GM12891 (cell line): ENCODE results near the gene NPAS2.

Experiments used
- PAX5 ChIP-seq: IDR thresholded peaks from 2 replicates; pipeline ENCODE4 v1.6.1; 2011; ENCODE audit warnings: low read length, moderate library complexity, mild to moderate bottlenecking; ENCODE audit not compliant: insufficient read depth, severe bottlenecking
- POLR2A ChIP-seq: IDR thresholded peaks from 2 replicates; pipeline ENCODE4 v1.6.1; 2011; ENCODE audit warnings: low read depth, low read length, control low read depth
- POLR2AphosphoS5 ChIP-seq: IDR thresholded peaks from 2 replicates; pipeline ENCODE4 v1.6.1; 2011; ENCODE audit warnings: low read depth, low read length, control low read depth
- POU2F2 ChIP-seq: IDR thresholded peaks from 2 replicates; pipeline ENCODE4 v1.6.1; 2011; ENCODE audit warnings: low read depth, mild to moderate bottlenecking, control low read depth, low read length, moderate library complexity
- SPI1 ChIP-seq: IDR thresholded peaks from 2 replicates; pipeline ENCODE4 v1.6.1; 2011; ENCODE audit warnings: low read depth, low read length, control low read depth
- TAF1 ChIP-seq: IDR thresholded peaks from 2 replicates; pipeline ENCODE4 v1.6.1; 2011; ENCODE audit warnings: low read depth, low read length, control low read depth

GRCh38 chr2:101018934-101019333 is 199.0 kb downstream of the NPAS2 start:
- TF ChIP-seq POLR2A (no peak), POU2F2 (no peak), POLR2AphosphoS5 (no peak), SPI1 (no peak), TAF1 (no peak), PAX5 (no peak)
